Rectal smooth muscle tissue (tissue), 1 donor: Measurements from ENCODE around the gene SPATA21.
A peak's percentile ranks its signal among the peaks of the same experiment; 100 is the strongest.

Experiments used
- H3K27ac ChIP-seq: one replicate; pipeline ENCODE4 v1.7.0; 2013; ENCODE audit warnings: low read depth, low read length, inconsistent platforms
- H3K27me3 ChIP-seq: one replicate; pipeline ENCODE4 v1.7.0; 2013; ENCODE audit warnings: low read length; ENCODE audit not compliant: control insufficient read depth, insufficient read depth
- H3K36me3 ChIP-seq: one replicate; pipeline ENCODE4 v1.7.0; 2013; ENCODE audit warnings: low read length; ENCODE audit not compliant: control insufficient read depth, insufficient read depth
- H3K4me1 ChIP-seq: one replicate; pipeline ENCODE4 v1.7.0; 2013; ENCODE audit warnings: low read length; ENCODE audit not compliant: control insufficient read depth, insufficient read depth
- H3K4me3 ChIP-seq: one replicate; pipeline ENCODE4 v1.7.0; 2013; ENCODE audit warnings: low read length
- H3K9ac ChIP-seq: one replicate; pipeline ENCODE4 v1.7.0; 2013; ENCODE audit warnings: low read length

Gene SPATA21

GRCh38 chr1:16385659-16386453, 51.4 kb downstream of the SPATA21 start:
- no peak overlapping the region for H3K9ac ChIP-seq
- H3K36me3 ChIP-seq, result no peaks in the 10 kb centered on the region
- H3K27me3 ChIP-seq, result no peaks in the 10 kb centered on the region
- H3K4me3 ChIP-seq, result no peak overlapping the region
- peak overlapping the region; percentile 59 for H3K27ac ChIP-seq
- peaks cover 20% of the 10 kb centered on the region for H3K4me1 ChIP-seq

- Histone ChIP-seq H3K27me3 (no peaks in the 10 kb centered on the region), H3K4me3 (no peak overlapping the region), H3K4me1 (peaks cover 20% of the 10 kb centered on the region), H3K36me3 (no peaks in the 10 kb centered on the region), H3K27ac (no peak overlapping the region), H3K9ac (no peak overlapping the region)
These were observed 53.3 kb downstream of the SPATA21 start for GRCh38 chr1:16383888-16384287.

- Histone ChIP-seq H3K4me1 (peaks cover 16% of the 10 kb centered on the region), H3K9ac (no peak overlapping the region), H3K36me3 (no peaks in the 10 kb centered on the region), H3K27ac (no peak overlapping the region), H3K27me3 (no peaks in the 10 kb centered on the region), H3K4me3 (no peak overlapping the region)
These were observed 56.4 kb downstream of the SPATA21 start for GRCh38 chr1:16380868-16381267.

GRCh38 chr1:16378443-16378842, 58.8 kb downstream of the SPATA21 start:
- Histone ChIP-seq H3K27me3 (no peaks in the 10 kb centered on the region), H3K4me3 (no peak overlapping the region), H3K36me3 (no peaks in the 10 kb centered on the region), H3K4me1 (peaks cover 14% of the 10 kb centered on the region), H3K27ac (no peak overlapping the region), H3K9ac (no peak overlapping the region)

- H3K27me3 ChIP-seq, result no peaks in the 10 kb centered on the region
- H3K27ac ChIP-seq, result no peak overlapping the region
- H3K4me1 ChIP-seq, result peaks cover 14% of the 10 kb centered on the region
These were observed 60.3 kb downstream of the SPATA21 start for GRCh38 chr1:16376971-16377370.

GRCh38 chr1:16375521-16376340, 61.5 kb downstream of the SPATA21 start:
- Histone ChIP-seq H3K36me3 (no peaks in the 10 kb centered on the region), H3K9ac (peak overlapping the region; percentile 7), H3K27ac (peak overlapping the region; percentile 38), H3K4me3 (peak overlapping the region; percentile 8), H3K4me1 (peaks cover 14% of the 10 kb centered on the region), H3K27me3 (no peaks in the 10 kb centered on the region)

More at GRCh38 chr1:16376971-16377370, 60.3 kb downstream of the SPATA21 start:
- H3K4me3 ChIP-seq, result no peak overlapping the region
- no peak overlapping the region for H3K9ac ChIP-seq
- no peaks in the 10 kb centered on the region for H3K36me3 ChIP-seq

- Histone ChIP-seq H3K9ac (no peak overlapping the region), H3K4me1 (peaks cover 14% of the 10 kb centered on the region), H3K27ac (no peak overlapping the region)
These were observed 63.0 kb downstream of the SPATA21 start for GRCh38 chr1:16374266-16374665.

GRCh38 chr1:16372535-16373285, 64.5 kb downstream of the SPATA21 start:
- Histone ChIP-seq H3K9ac (no peak overlapping the region), H3K36me3 (no peaks in the 10 kb centered on the region), H3K27ac (no peak overlapping the region), H3K4me3 (no peak overlapping the region), H3K27me3 (no peaks in the 10 kb centered on the region), H3K4me1 (peaks cover 22% of the 10 kb centered on the region)

More at GRCh38 chr1:16374266-16374665, 63.0 kb downstream of the SPATA21 start:
- Histone ChIP-seq H3K27me3 (no peaks in the 10 kb centered on the region), H3K4me3 (no peak overlapping the region), H3K36me3 (no peaks in the 10 kb centered on the region)

- Histone ChIP-seq H3K4me3 (no peak overlapping the region), H3K27me3 (no peaks in the 10 kb centered on the region), H3K9ac (no peak overlapping the region), H3K27ac (no peak overlapping the region), H3K36me3 (no peaks in the 10 kb centered on the region), H3K4me1 (peaks cover 22% of the 10 kb centered on the region)
These were observed 65.5 kb downstream of the SPATA21 start for GRCh38 chr1:16371725-16372124.

GRCh38 chr1:16369821-16370220, 67.4 kb downstream of the SPATA21 start:
- Histone ChIP-seq H3K4me1 (peaks cover 18% of the 10 kb centered on the region), H3K27ac (no peak overlapping the region), H3K9ac (no peak overlapping the region), H3K27me3 (no peaks in the 10 kb centered on the region), H3K36me3 (no peaks in the 10 kb centered on the region), H3K4me3 (no peak overlapping the region)

GRCh38 chr1:16367968-16368890, 69.0 kb downstream of the SPATA21 start:
- H3K9ac ChIP-seq, result peak overlapping the region; percentile 86
- H3K4me1 ChIP-seq, result peaks cover 14% of the 10 kb centered on the region
- H3K27me3 ChIP-seq, result no peaks in the 10 kb centered on the region
- peak overlapping the region; percentile 98 for H3K27ac ChIP-seq
- H3K4me3 ChIP-seq, result peak overlapping the region; percentile 86
- H3K36me3 ChIP-seq, result no peaks in the 10 kb centered on the region
